Stimulated activated CD4-positive, alpha-beta T cell treated with anti-CD3 and anti-CD28 coated beads, Interleukin-15, amount 100 ng/mL, for 1 hour (primary cell): Measurements from ENCODE around the gene TMEM120B.

Source experiments
- DNase-seq, 2 donors: peaks; one replicate each; pipeline ENCODE4 v3.0.0-alpha.2; 2020; ENCODE audit warnings: low read depth in 1 of 2, low spot score in 1 of 2

The TMEM120B gene

GRCh38 chr12:121791671-121792551 is 79.4 kb downstream of the TMEM120B start:
- no peak for DNase-seq

GRCh38 chr12:121792607-121793439 is 80.3 kb downstream of the TMEM120B start:
- no peak for DNase-seq

- DNase-seq, result peak in 1 of 2 donors; percentile 63
These were observed 80.9 kb downstream of the TMEM120B start, which contains the start of gene RHOF for GRCh38 chr12:121793440-121793837. RHOF (minus strand) TSS chr12:121793688; CDS start chr12:121793633, 55 bp downstream.

GRCh38 chr12:121793838-121794533 is 81.4 kb downstream of the TMEM120B start:
- DNase-seq, result peak; percentile 94 to 95

GRCh38 chr12:121794534-121795033 is 82.0 kb downstream of the TMEM120B start:
- no peak for DNase-seq

GRCh38 chr12:121795034-121795968 is 82.7 kb downstream of the TMEM120B start:
- DNase-seq, result peak; percentile 74 to 77

GRCh38 chr12:121796855-121797751 is 84.6 kb downstream of the TMEM120B start:
- DNase-seq, result no peak

GRCh38 chr12:121797937-121798786 is 85.6 kb downstream of the TMEM120B start:
- DNase-seq, result no peak

- no peak for DNase-seq
These were observed 86.2 kb downstream of the TMEM120B start for GRCh38 chr12:121798787-121799155.

GRCh38 chr12:121799156-121799841 is 86.7 kb downstream of the TMEM120B start:
- no peak for DNase-seq

- DNase-seq, result peak; percentile 60 to 81
These were observed 87.5 kb downstream of the TMEM120B start for GRCh38 chr12:121799842-121800693.

GRCh38 chr12:121800694-121801594 is 88.4 kb downstream of the TMEM120B start:
- DNase-seq, result no peak

GRCh38 chr12:121801595-121802484 is 89.3 kb downstream of the TMEM120B start:
- no peak for DNase-seq

GRCh38 chr12:121802485-121802842 is 89.9 kb downstream of the TMEM120B start:
- no peak for DNase-seq
